Stomach (tissue), 9 donors: ENCODE data around the gene ATP5IF1. TPM values are rescaled to one million over a fixed set of nuclear protein-coding genes. Genes with fewer than 3 reads are reported as not detected.

Experiments
- DNase-seq, 2 donors: peaks; one replicate each; pipeline versions ENCODE4 v3.0.0 to v3.0.0-alpha.2; 2013 to 2019
- H3K27ac ChIP-seq, 5 donors: fragments of 200-600 bp in 4 of 5; sonication (generic) in 4 of 5; one replicate each; pipeline ENCODE4 v1.5.1; 2013 to 2019; ENCODE audit warnings: mild to moderate bottlenecking in 1 of 5, moderate library complexity in 1 of 5
- H3K27me3 ChIP-seq, 3 donors: fragments of 200-600 bp; sonication (generic); one replicate each; pipeline ENCODE4 v1.5.1; 2017 to 2019; ENCODE audit warnings: mixed run types in 1 of 3
- H3K36me3 ChIP-seq, 4 donors: fragments of 200-600 bp; sonication (generic); 1 replicate in 3 of 4; 2 replicates in 1 of 4; pipeline ENCODE4 v1.5.1; 2016 to 2019
- H3K4me1 ChIP-seq, 4 donors: fragments of 200-600 bp; sonication (generic); one replicate each; pipeline ENCODE4 v1.5.1; 2016 to 2019
- H3K4me3 ChIP-seq, 4 donors: fragments of 200-600 bp; sonication (generic) in 3 of 4; one replicate each; pipeline ENCODE4 v1.5.1; 2016 to 2019; ENCODE audit warnings: mild to moderate bottlenecking in 1 of 4
- H3K9me3 ChIP-seq, 4 donors: fragments of 200-600 bp; sonication (generic); one replicate each; pipeline ENCODE4 v1.5.1; 2016 to 2019
- CTCF ChIP-seq, 7 experiments: fragments of 450-650 bp in 4 of 7; fragments of 200-600 bp in 3 of 7; sonication (generic) in 3 of 7; IDR thresholded peaks; one replicate each; pipeline ENCODE4 v1.5.1; 2016 to 2019; ENCODE audit warnings: antibody characterized with exemption in 7 of 7, control low read depth in 2 of 7, mild to moderate bottlenecking in 1 of 7
- EP300 ChIP-seq: sonication (generic); formaldehyde crosslinking; IDR thresholded peaks from one replicate; pipeline ENCODE4 v1.6.1; 2017; ENCODE audit warnings: antibody characterized with exemption
- POLR2A ChIP-seq, 4 donors: fragments of 450-650 bp; IDR thresholded peaks; one replicate each; pipeline ENCODE4 v1.6.1; 2016; ENCODE audit warnings: antibody characterized with exemption in 4 of 4, control low read depth in 2 of 4, mild to moderate bottlenecking in 1 of 4, moderate library complexity in 1 of 4
- POLR2AphosphoS5 ChIP-seq, 3 donors: sonication (generic); formaldehyde crosslinking; IDR thresholded peaks; one replicate each; pipeline ENCODE4 v1.6.1; 2016; ENCODE audit warnings: antibody characterized with exemption in 3 of 3
- WGBS, 5 donors: extraction: QIAGEN DNeasy Blood & Tissue Kit in 3 of 5; methylation state at CpG; one replicate each; pipeline versions ENCODE4 v1.1.5 to v1.1.7; 2013 to 2018; 5-methylcytosine and 5-hydroxymethylcytosine counted together
- intact Hi-C: fragments of 100-400 bp; cut with DNase I; formaldehyde crosslinking; loops from one replicate; pipeline ENCODE4 v1.15.1; 2023; ENCODE audit warnings: low total_unique reads
- polyA plus RNA-seq, 3 donors: library from polyadenylated mRNA; stranded (reverse); fragments of 200-250 nt; gene quantifications; one replicate each; pipeline ENCODE4 v1.2.3, GENCODE V29; 2013
- total RNA-seq, 5 donors: library from RNA; depleted of rRNA; stranded (reverse); fragments of >200 nt; gene quantifications; one replicate each; pipeline versions ENCODE4 v1.1.0 to v1.2.3, GENCODE V29; 2014 to 2016
- donor health status: healthy with polysubstance abuse.
- donor health status: Bipolar disorder and iron deficiency.
- donor health status: healthy.

ATP5IF1 gene
- total and polyA plus RNA-seq, 8 donors = 146 to 559 (median 530) TPM

DNA sequence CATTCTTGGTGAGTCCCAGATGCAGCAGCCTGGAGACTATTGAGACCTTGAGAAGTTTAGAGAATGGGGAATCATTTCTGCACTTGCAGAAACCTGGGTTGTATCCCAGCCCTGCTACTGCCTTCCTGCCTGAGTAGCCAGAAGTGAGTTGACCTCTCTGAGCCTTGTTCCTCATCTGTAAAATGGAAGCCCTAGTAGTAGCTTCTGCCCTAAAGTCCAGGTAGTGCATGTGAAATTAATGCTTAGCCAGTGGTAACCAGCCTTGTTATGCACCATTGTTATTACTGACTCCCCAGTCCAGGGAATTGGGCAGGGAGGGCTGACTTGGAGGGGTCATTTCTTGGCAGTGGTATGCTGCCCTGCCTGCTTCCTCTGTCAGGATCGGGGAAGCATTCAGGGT lies 29.0 kb downstream of the ATP5IF1 start:
- no peak for TF ChIP-seq POLR2A (IDR thresholded peaks at IDR 0.05)
- TF ChIP-seq EP300 = no peak
- no peak for TF ChIP-seq CTCF (IDR thresholded peaks at IDR 0.05)
- no peak for TF ChIP-seq POLR2AphosphoS5 (IDR thresholded peaks at IDR 0.05)
- no peak for DNase-seq
- H3K9me3 ChIP-seq = no peaks in the 10 kb centered on the region
- intact Hi-C loops = loop anchor here (10.0 kb wide), 1 partner anchor 60 kb away; the partner anchor contains the start of gene MED18
- H3K4me3 ChIP-seq = no peak overlapping the region
- H3K4me1 ChIP-seq = peaks cover 14 to 65% (median 44%) of the 10 kb centered on the region in 4 donors
- H3K36me3 ChIP-seq = peaks cover 0 to 12% (median 3%) of the 10 kb centered on the region in 4 donors
- H3K27ac ChIP-seq = no peak overlapping the region
- H3K27me3 ChIP-seq = no peaks in the 10 kb centered on the region
- WGBS, 5 donors = 83 to 97% (median 92%) methylated on average over 1 of the region's 1 CpG

DNA sequence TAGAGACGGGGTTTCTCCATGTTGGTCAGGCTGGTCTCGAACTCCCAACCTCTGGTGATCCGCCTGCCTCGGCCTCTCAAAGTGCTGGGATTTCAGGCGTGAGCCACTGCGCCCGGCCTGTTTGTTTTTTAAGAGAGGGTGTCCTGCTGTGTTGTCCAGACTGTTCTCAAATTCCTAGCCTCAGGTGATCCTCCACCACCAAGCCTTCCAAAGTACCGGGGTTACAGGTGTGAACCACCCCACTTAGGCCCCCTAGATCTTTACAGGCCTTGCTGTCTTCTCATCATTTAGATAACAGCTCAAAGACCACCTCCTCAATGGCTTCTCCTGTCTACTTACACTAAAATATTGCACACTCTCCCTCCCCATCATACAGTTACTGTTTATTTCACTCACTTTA lies 29.7 kb downstream of the ATP5IF1 start:
- intact Hi-C loops = loop anchor here (10.0 kb wide), 1 partner anchor 59 kb away; the partner anchor contains the start of gene MED18
- no peak for DNase-seq
- Histone ChIP-seq H3K27ac (no peak overlapping the region), H3K4me1 (peaks cover 13 to 62% (median 41%) of the 10 kb centered on the region in 4 donors), H3K4me3 (no peak overlapping the region), H3K9me3 (no peaks in the 10 kb centered on the region), H3K36me3 (peaks cover 0 to 16% (median 10%) of the 10 kb centered on the region in 4 donors), H3K27me3 (no peaks in the 10 kb centered on the region)
- WGBS, 5 donors = 88 to 93% (median 92%) methylated on average over 8 of the region's 8 CpGs
- TF ChIP-seq CTCF (IDR thresholded peaks at IDR 0.05) (no peak), POLR2A (IDR thresholded peaks at IDR 0.05) (no peak), POLR2AphosphoS5 (IDR thresholded peaks at IDR 0.05) (no peak), EP300 (no peak)

GRCh38 chr1:28266920-28267322 lies 31.0 kb downstream of the ATP5IF1 start:
- no peak overlapping the region for H3K4me3 ChIP-seq
- H3K27ac ChIP-seq = no peak overlapping the region
- no peaks in the 10 kb centered on the region for H3K27me3 ChIP-seq
- peaks cover 0 to 30% (median 23%) of the 10 kb centered on the region in 4 donors for H3K36me3 ChIP-seq
- H3K9me3 ChIP-seq = no peaks in the 10 kb centered on the region
- WGBS, 5 donors = 52 to 70% (median 64%) methylated on average over 4 to 5 of the region's 5 CpGs
- TF ChIP-seq EP300 (no peak), CTCF (IDR thresholded peaks at IDR 0.05) (no peak), POLR2AphosphoS5 (IDR thresholded peaks at IDR 0.05) (no peak), POLR2A (IDR thresholded peaks at IDR 0.05) (no peak)
- H3K4me1 ChIP-seq = peaks cover 4 to 49% (median 28%) of the 10 kb centered on the region in 4 donors
- intact Hi-C loops = loop anchor here (10.0 kb wide), 1 partner anchor 58 kb away; the partner anchor contains the start of gene MED18
- DNase-seq = peak in 1 of 2 donors; percentile 39

- Histone ChIP-seq H3K36me3 (peaks cover 7 to 37% (median 30%) of the 10 kb centered on the region in 4 donors), H3K27me3 (no peaks in the 10 kb centered on the region), H3K9me3 (no peaks in the 10 kb centered on the region), H3K27ac (no peak overlapping the region), H3K4me1 (peaks cover 4 to 44% (median 23%) of the 10 kb centered on the region in 4 donors), H3K4me3 (no peak overlapping the region)
- no peak for TF ChIP-seq CTCF (IDR thresholded peaks at IDR 0.05)
- TF ChIP-seq POLR2A (IDR thresholded peaks at IDR 0.05) = no peak
- TF ChIP-seq POLR2AphosphoS5 (IDR thresholded peaks at IDR 0.05) = no peak
- TF ChIP-seq EP300 = no peak
- intact Hi-C loops = loop anchor here (10.0 kb wide), 1 partner anchor 57 kb away; the partner anchor contains the start of gene MED18
- WGBS, 5 donors = 90 to 100% (median 93%) methylated on average over 2 of the region's 2 CpGs
- DNase-seq = no peak
Observed at GRCh38 chr1:28267633-28268032, 31.7 kb downstream of the ATP5IF1 start.
